Naive B cell (primary cell): ENCODE results near the gene RYR3. TPM values are rescaled to one million over a fixed set of nuclear protein-coding genes. Genes with fewer than 3 reads are reported as not detected.

Experiments used
- ATAC-seq, 2 donors: fragments of 150-1000 bp; cut with Tn5 transposase; 2 replicates each; pipeline ENCODE4 v1.10.0; 2021; ENCODE audit warnings: low read depth in 2 of 2, mild to moderate bottlenecking in 2 of 2, moderate library complexity in 2 of 2
- DNase-seq: peaks from one replicate; pipeline ENCODE4 v3.0.0; 2022
- H3K27ac Mint-ChIP-seq, 6 donors: one replicate each; pipeline ENCODE4 v1.8.0; 2020 to 2022; ENCODE audit warnings: mild to moderate bottlenecking in 6 of 6, mixed read lengths in 6 of 6, moderate library complexity in 5 of 6, inconsistent platforms in 2 of 6
- H3K27me3 Mint-ChIP-seq, 3 donors: one replicate each; pipeline ENCODE4 v1.8.0; 2021 to 2022; ENCODE audit warnings: mixed read lengths in 3 of 3, mild to moderate bottlenecking in 1 of 3
- H3K36me3 Mint-ChIP-seq, 2 donors: one replicate each; pipeline ENCODE4 v1.8.0; 2020 to 2022; ENCODE audit warnings: mixed read lengths in 2 of 2, inconsistent platforms in 1 of 2, mild to moderate bottlenecking in 1 of 2
- H3K4me1 Mint-ChIP-seq, 3 donors: one replicate each; pipeline ENCODE4 v1.8.0; 2020 to 2022; ENCODE audit warnings: mixed read lengths in 3 of 3, inconsistent platforms in 1 of 3, mild to moderate bottlenecking in 1 of 3, moderate library complexity in 1 of 3
- H3K4me3 Mint-ChIP-seq, 8 donors: one replicate each; pipeline ENCODE4 v1.8.0; 2020 to 2022; ENCODE audit warnings: mild to moderate bottlenecking in 8 of 8, mixed read lengths in 8 of 8, moderate library complexity in 8 of 8, inconsistent platforms in 2 of 8
- H3K9me3 Mint-ChIP-seq, 7 donors: one replicate each; pipeline ENCODE4 v1.8.0; 2020 to 2022; ENCODE audit warnings: mixed read lengths in 7 of 7, mild to moderate bottlenecking in 5 of 7, inconsistent platforms in 2 of 7, moderate library complexity in 1 of 7
- polyA plus RNA-seq, 6 donors: library from polyadenylated mRNA; unstranded; fragments of 300-500 nt; fragmentation: Illumina TruSeq; gene quantifications; one replicate each; pipeline ENCODE4 v1.2.3, GENCODE V29; 2021; ENCODE audit warnings: low read depth in 6 of 6

Gene RYR3
- polyA plus RNA-seq, 6 donors from 2014 or later, result 0.14 to 0.86 (median 0.23) TPM

DNA sequence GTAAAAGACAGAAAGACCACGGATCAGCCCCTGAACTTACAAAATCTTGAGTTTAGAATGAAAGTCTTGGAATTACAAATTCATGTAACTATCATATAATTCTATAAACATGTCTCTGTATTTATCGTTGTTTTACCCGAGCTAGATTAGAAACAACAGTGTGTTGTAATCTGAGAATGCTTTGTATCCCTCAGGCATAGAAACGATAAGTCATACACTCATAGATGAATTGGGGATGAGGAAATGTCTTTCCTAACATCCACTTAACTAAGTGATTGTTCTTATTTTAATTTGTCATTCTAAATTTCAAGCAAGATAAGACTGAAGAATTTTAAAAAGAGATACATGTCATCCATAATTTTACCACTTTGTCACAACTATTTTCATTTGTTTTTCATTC lies 165.3 kb downstream of the RYR3 start:
- H3K4me3 Mint-ChIP-seq, result no peak overlapping the region
- H3K27ac Mint-ChIP-seq, result no peak overlapping the region
- ATAC-seq (no peak), DNase-seq (no peak)
- H3K9me3 Mint-ChIP-seq, result peaks cover 0 to 10% (median 7%) of the 10 kb centered on the region in 7 donors
- no peaks in the 10 kb centered on the region for H3K27me3 Mint-ChIP-seq
- no peaks in the 10 kb centered on the region for H3K4me1 Mint-ChIP-seq
- no peaks in the 10 kb centered on the region for H3K36me3 Mint-ChIP-seq

DNA sequence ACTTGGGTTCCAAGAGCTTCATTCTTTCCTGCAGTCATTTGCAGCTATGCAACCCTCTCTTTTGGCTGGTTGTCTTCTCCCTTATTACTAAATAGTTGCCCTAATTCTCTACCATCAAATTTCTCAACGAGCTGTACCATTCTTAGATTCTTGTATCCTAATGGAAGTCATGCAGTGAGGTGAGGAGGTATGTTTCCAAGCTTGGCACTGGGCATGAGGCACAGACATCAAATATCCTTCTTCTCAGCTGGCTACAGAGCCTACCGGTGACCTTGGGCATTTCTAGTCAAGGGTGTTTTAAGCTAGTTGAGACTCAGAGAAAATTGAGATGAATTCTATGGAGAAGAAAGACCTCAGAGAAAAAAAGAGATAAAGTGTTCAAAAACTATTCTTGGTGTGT lies 166.1 kb downstream of the RYR3 start:
- H3K9me3 Mint-ChIP-seq, result peaks cover 0 to 10% (median 8%) of the 10 kb centered on the region in 7 donors
- H3K4me1 Mint-ChIP-seq, result no peaks in the 10 kb centered on the region
- DNase-seq, result no peak
- peak overlapping the region in 1 of 8 donors; percentile 2 for H3K4me3 Mint-ChIP-seq
- H3K36me3 Mint-ChIP-seq, result no peaks in the 10 kb centered on the region
- no peaks in the 10 kb centered on the region for H3K27me3 Mint-ChIP-seq
- ATAC-seq, result no peak
- H3K27ac Mint-ChIP-seq, result no peak overlapping the region

DNA sequence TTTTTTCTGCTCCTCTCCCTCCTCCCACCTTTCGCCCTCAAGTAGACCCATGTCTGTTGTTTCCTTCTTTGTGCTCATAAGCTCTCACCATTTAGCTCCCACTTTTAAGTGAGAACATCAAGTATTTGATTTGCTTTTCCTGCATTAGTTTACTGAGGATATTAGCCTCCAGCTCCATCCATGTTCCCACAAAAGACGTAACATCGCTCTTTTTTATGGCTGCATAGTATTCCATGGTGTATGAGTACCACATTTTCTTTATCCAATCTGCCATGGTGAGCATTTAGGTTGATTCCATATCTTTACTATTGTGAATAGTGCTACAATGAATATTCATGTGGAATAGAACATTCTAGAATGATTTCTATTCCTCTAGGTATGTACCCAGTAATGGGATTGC lies 178.6 kb downstream of the RYR3 start:
- Mint-ChIP-seq H3K36me3 (no peaks in the 10 kb centered on the region), H3K4me3 (no peak overlapping the region), H3K27ac (no peak overlapping the region), H3K4me1 (no peaks in the 10 kb centered on the region), H3K9me3 (peaks cover 0 to 9% (median 4%) of the 10 kb centered on the region in 7 donors), H3K27me3 (peaks cover 0 to 12% (median 0%) of the 10 kb centered on the region in 3 donors)
- ATAC-seq (no peak), DNase-seq (no peak)

DNA sequence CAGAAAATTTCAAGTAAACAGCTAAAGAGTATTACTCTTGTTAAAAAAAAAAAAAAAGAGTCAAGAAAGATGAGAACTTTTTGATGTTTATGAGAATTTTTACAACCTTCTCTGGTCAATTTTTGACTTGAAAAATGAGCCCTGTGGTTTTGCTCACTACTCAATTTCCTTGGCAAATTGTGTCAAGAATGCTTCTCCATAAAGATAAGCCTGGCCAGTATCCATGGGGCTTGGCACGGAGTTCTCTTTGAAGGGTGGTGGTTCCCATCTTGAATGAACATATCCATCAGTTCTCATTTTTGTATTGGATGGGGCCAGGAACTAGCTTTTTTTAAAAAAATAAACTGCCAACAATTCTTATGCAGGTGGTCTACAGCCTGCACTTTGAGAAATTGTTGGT lies 179.9 kb downstream of the RYR3 start:
- H3K27me3 Mint-ChIP-seq, result peaks cover 0 to 12% (median 0%) of the 10 kb centered on the region in 3 donors
- no peaks in the 10 kb centered on the region for H3K4me1 Mint-ChIP-seq
- no peak overlapping the region for H3K4me3 Mint-ChIP-seq
- no peaks in the 10 kb centered on the region for H3K36me3 Mint-ChIP-seq
- no peak overlapping the region for H3K27ac Mint-ChIP-seq
- ATAC-seq, result no peak
- DNase-seq, result no peak
- peaks cover 0 to 9% (median 4%) of the 10 kb centered on the region in 7 donors for H3K9me3 Mint-ChIP-seq

DNA sequence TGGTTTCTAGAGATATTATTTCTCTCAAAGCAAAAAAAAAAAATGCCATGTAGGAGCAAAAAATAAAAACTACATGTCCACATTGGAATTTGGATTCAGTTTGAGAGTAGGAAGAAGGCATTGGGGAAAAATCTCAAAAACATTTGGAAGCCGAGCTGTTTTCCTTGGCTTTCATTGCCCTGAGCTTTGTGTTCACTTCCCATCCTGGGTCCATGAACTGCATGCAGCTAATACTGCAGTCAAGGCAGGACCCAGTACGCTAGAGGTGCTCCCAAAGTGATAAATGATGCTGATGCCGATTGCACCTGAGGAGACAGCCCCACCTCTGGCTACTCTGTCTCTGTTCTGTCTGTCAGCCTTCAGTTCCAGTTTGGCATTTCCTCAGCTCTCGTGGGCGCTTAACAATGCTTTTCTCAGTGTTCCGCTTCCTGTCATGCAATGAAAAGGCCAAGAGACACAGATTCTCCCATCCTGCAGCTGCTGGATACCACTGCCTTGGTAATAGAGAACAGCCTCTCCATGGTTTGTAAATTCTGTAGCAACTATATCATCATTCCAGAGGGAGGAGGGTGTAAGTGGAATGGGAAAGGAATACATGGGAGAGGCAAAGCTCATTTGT lies 181.8 kb downstream of the RYR3 start:
- Mint-ChIP-seq H3K27ac (no peak overlapping the region), H3K27me3 (peaks cover 0 to 12% (median 0%) of the 10 kb centered on the region in 3 donors), H3K4me3 (no peak overlapping the region), H3K4me1 (no peaks in the 10 kb centered on the region), H3K36me3 (no peaks in the 10 kb centered on the region), H3K9me3 (peaks cover 0 to 10% (median 2%) of the 10 kb centered on the region in 7 donors)
- ATAC-seq, result no peak
- no peak for DNase-seq

DNA sequence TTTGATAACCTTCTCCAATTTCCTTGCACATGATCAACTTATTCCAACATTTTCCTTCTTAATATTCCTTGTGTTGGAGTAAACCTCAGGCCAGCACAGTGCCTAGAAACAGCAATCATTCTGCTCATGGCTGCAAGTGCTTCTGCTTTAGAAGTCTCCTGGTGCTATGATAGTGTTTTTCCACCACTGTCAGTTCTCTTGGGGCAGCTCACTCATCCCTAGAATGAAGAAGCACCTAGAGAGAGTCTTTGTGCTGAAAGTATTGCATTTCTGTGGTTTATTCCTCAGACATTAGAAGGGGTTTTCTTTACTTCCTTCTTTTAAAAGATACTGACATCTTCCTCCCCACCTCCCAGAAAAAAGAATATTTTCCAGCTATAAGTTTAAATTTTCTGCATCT lies 183.5 kb downstream of the RYR3 start:
- Mint-ChIP-seq H3K4me3 (no peak overlapping the region), H3K27me3 (peaks cover 7 to 12% (median 9%) of the 10 kb centered on the region in 3 donors), H3K36me3 (peaks cover 0 to 5% of the 10 kb centered on the region in 2 donors), H3K4me1 (no peaks in the 10 kb centered on the region), H3K9me3 (peaks cover 0 to 10% (median 4%) of the 10 kb centered on the region in 7 donors), H3K27ac (no peak overlapping the region)
- no peak for ATAC-seq
- no peak for DNase-seq

DNA sequence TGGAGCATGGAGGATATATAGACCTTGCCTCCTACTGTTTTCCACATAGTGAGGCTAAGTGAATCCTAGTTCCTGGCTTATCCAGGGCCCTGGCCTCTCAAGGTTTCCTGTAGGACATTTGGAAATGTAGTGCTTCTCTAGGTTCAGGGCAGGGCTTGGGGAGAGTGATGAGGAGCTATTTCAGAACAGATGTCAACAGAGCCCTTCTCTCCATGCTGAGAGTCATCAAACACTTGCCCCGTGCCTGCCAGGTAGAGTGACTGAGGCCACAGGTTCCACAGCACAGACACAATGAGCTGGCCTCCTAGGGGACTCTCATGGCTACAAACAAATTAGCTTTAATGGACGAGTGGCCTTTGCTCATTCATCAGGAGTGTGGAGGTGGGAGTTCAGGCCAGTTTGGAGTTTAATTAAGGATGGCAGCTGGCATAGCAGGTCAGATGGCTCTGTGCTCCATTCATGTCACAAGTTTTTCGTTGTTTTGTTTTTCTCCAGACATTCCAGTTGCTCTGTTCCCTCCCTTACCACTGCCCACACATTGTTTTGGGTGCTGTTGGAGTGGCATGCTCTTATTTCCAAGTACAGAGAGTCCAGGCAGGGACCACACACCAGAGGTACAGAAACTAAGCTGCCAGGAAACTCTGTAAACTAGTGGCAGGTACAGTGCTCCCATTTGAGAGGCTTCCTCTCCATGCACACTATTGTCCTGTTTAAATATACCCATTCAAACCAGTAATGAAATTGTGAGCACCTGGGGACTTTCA lies 189.8 kb downstream of the RYR3 start:
- no peak for DNase-seq

DNA sequence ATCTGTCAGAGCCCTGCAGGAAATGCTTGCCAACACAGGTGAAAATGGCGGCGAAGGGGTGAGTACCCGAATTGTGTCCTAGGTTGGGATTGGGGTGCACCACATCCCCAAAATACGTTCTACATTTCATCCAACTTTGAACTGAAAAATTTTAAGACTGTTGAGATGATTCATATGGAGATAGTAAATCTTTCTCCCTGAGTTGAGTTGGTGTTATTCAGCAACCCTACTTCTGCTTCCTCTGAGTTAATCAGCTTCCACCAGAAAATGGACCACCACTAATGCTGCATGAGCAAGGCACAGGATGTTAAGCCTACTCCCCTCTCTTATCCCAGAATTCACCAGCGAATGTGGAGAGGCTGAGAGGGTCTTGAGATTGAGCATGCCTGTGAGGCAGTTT lies 192.9 kb downstream of the RYR3 start:
- H3K9me3 Mint-ChIP-seq, result peaks cover 0 to 8% (median 2%) of the 10 kb centered on the region in 7 donors
- H3K27ac Mint-ChIP-seq, result no peak overlapping the region
- H3K4me3 Mint-ChIP-seq, result no peak overlapping the region
- ATAC-seq (no peak), DNase-seq (no peak)
- peaks cover 0 to 10% of the 10 kb centered on the region in 2 donors for H3K36me3 Mint-ChIP-seq
- H3K27me3 Mint-ChIP-seq, result peaks cover 4 to 35% (median 15%) of the 10 kb centered on the region in 3 donors
- H3K4me1 Mint-ChIP-seq, result no peaks in the 10 kb centered on the region

More for the DNA sequence above, 189.8 kb downstream of the RYR3 start:
- Mint-ChIP-seq H3K4me1 (no peaks in the 10 kb centered on the region), H3K27ac (no peak overlapping the region), H3K27me3 (peaks cover 4 to 35% (median 18%) of the 10 kb centered on the region in 3 donors), H3K4me3 (no peak overlapping the region), H3K9me3 (peaks cover 0 to 8% (median 2%) of the 10 kb centered on the region in 7 donors), H3K36me3 (peaks cover 0 to 10% of the 10 kb centered on the region in 2 donors)
- no peak for ATAC-seq

DNA sequence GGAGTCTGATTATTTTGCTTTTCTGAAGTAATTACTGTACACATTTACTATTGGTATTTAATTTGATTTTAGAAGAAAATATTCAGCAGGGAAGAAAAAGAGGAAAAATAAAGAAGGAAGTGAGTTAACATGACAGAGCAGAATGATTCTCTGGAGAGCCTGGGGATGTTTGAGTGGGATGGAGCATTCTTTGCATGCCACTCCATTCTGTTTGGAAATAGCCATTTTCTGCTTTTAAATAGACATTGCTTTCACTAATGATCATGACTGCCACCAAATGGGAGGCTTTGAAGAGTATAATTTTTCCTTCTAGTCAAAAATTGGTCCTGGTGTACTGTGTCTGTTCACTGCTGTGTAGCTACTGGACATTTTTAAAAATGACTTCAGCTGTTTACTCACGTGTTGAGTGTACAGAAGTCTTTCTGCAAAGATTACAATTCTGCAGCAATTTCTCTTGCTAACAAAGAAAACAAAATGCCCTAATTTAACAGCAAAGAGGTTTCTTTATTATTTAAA lies 196.1 kb downstream of the RYR3 start:
- no peak for ATAC-seq
- H3K4me3 Mint-ChIP-seq, result no peak overlapping the region
- H3K27ac Mint-ChIP-seq, result no peak overlapping the region
- peaks cover 0 to 2% (median 0%) of the 10 kb centered on the region in 7 donors for H3K9me3 Mint-ChIP-seq
- no peaks in the 10 kb centered on the region for H3K4me1 Mint-ChIP-seq
- no peak for DNase-seq
- peaks cover 9 to 21% (median 11%) of the 10 kb centered on the region in 3 donors for H3K27me3 Mint-ChIP-seq
- no peaks in the 10 kb centered on the region for H3K36me3 Mint-ChIP-seq

DNA sequence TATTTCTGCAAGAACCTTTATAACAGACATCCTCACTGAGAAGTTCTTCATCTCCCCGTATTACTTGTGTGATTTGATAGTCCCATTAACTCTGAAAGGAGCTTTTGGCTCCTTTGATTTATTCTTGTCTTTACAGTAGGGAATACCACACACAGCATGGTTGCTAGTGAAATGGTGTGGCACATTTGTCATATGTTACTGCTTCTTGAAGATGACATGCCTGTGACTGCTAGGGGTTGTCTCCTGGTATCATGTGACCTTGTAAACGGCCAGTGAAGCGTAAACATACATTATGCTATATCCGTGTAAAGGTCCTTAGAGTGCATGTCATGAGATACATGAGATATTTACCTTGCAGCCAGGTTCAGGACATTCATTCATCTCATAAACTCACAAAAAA lies 197.9 kb downstream of the RYR3 start:
- ATAC-seq (no peak), DNase-seq (no peak)
- Mint-ChIP-seq H3K36me3 (no peaks in the 10 kb centered on the region), H3K4me3 (no peak overlapping the region), H3K4me1 (no peaks in the 10 kb centered on the region), H3K9me3 (peaks cover 0 to 2% (median 0%) of the 10 kb centered on the region in 7 donors), H3K27ac (no peak overlapping the region), H3K27me3 (peaks cover 15 to 21% (median 20%) of the 10 kb centered on the region in 3 donors)

DNA sequence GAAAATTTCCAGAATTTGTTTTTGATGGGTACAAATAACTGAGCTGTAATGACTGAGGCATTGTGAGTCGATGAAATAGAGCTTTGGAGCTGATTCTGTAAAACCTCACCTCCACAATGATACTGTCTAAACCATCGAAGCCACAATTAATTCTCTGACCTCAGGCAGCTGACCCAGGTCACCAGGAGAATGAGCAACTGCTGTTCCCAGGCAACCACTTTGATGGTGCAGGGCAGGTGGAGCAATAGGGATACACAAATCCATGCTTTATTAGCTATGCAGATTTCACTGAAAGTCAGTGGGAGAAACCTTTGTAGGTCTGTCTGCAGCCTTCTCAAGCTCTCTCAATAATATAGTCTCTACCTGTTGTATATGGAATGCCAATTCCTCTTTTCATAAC lies 204.4 kb downstream of the RYR3 start:
- H3K27me3 Mint-ChIP-seq, result peaks cover 8 to 21% (median 18%) of the 10 kb centered on the region in 3 donors
- no peaks in the 10 kb centered on the region for H3K4me1 Mint-ChIP-seq
- H3K9me3 Mint-ChIP-seq, result peaks cover 0 to 2% (median 0%) of the 10 kb centered on the region in 7 donors
- no peak overlapping the region for H3K27ac Mint-ChIP-seq
- no peak for ATAC-seq
- no peak overlapping the region for H3K4me3 Mint-ChIP-seq
- no peaks in the 10 kb centered on the region for H3K36me3 Mint-ChIP-seq
- DNase-seq, result no peak

DNA sequence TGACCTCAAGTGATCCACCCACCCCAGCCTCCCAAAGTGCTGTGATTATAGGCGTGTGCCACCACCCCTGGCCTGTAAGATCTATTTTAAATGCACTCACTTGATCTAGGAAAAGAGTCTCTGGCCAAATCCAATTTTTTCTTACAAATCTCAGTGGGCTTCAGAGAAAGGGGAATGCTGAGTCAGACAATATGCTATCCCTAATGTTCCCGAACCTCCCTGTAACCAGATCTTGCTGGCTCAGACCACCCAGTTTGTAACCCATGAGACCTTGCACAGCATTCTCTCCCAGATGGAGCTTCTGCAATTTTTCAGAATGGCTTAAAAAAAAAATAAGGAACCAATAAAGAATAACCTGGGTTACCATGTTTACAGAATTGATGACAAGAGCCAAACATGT lies 205.8 kb downstream of the RYR3 start:
- Mint-ChIP-seq H3K9me3 (peaks cover 0 to 3% (median 0%) of the 10 kb centered on the region in 7 donors), H3K36me3 (no peaks in the 10 kb centered on the region), H3K4me3 (peak overlapping the region in 1 of 8 donors; percentile 67), H3K27ac (peak overlapping the region in 1 of 6 donors; percentile 16), H3K27me3 (peaks cover 8 to 21% (median 20%) of the 10 kb centered on the region in 3 donors), H3K4me1 (no peaks in the 10 kb centered on the region)
- no peak for DNase-seq
- ATAC-seq, result no peak

DNA sequence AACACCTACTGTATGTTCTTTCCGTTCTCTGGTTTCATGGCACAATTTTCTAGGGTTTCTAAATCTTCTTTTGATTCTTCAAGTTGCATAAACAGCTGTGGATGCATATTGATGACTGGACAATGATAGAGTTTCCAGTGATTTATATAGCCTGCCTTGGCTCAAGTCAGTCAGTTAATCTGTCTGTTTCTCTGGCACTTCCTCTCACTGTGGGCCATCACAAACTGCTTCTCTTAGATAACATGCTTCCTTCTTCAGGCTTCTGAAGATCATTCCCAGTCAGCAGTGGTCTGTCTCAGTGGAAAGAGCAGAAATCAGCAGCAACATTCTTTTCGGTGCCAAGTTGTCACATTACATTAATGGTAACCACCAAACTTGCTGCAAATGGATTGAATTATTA lies 207.2 kb downstream of the RYR3 start:
- H3K4me1 Mint-ChIP-seq, result no peaks in the 10 kb centered on the region
- no peak overlapping the region for H3K27ac Mint-ChIP-seq
- no peak for DNase-seq
- H3K4me3 Mint-ChIP-seq, result no peak overlapping the region
- ATAC-seq, result no peak
- no peaks in the 10 kb centered on the region for H3K36me3 Mint-ChIP-seq
- H3K27me3 Mint-ChIP-seq, result peaks cover 0 to 21% (median 14%) of the 10 kb centered on the region in 3 donors
- peaks cover 0 to 3% (median 0%) of the 10 kb centered on the region in 7 donors for H3K9me3 Mint-ChIP-seq

DNA sequence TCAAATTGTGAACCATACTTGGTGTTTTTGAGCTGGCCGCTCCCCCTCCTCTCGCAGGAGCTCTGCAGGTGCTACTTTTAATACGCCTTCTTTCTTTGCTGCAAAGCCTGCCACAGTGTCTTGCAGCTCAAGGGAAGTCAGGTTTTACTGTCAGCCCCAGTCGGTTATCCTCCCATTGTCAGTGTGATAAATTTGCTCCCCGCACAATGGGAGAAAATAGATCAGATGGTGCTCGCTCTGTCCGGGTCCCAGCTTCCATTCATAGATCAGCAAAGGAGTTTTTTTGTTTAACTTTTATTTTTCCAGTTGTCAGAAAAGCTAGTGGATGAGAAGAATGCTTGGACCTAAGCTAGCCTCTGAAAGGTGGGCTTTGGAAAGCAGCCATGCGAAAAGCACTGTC lies 207.7 kb downstream of the RYR3 start:
- Mint-ChIP-seq H3K27ac (no peak overlapping the region), H3K4me1 (no peaks in the 10 kb centered on the region), H3K36me3 (no peaks in the 10 kb centered on the region), H3K27me3 (peaks cover 0 to 20% (median 11%) of the 10 kb centered on the region in 3 donors), H3K9me3 (peaks cover 0 to 4% (median under 1%) of the 10 kb centered on the region in 7 donors), H3K4me3 (no peak overlapping the region)
- ATAC-seq (no peak), DNase-seq (no peak)
